OCI-LY3 (cell line): ENCODE results near the gene TBX10.

Experiments used
- H2AFZ ChIP-seq: fragments of 200-600, 300-600 bp; shearing (Covaris generic); 2 replicates; pipeline ENCODE4 v1.6.0; 2014; ENCODE audit warnings: antibody characterized with exemption, low read depth, low read length
- H3K27ac ChIP-seq: fragments of 200-600, 300-600 bp; sonication (generic); 2 replicates; pipeline ENCODE4 v1.5.1; 2014; ENCODE audit warnings: mild to moderate bottlenecking, low read length, moderate library complexity, mixed read lengths
- H3K27me3 ChIP-seq: fragments of 200-600, 300-600 bp; sonication (generic); 2 replicates; pipeline ENCODE4 v1.6.1; 2014; ENCODE audit warnings: low read depth, low read length, mixed read lengths
- H3K36me3 ChIP-seq: fragments of 200-600, 300-600 bp; sonication (generic); replicated peaks from 2 replicates; pipeline ENCODE3; 2014; ENCODE audit warnings: low read depth, low read length, mixed read lengths
- H3K4me1 ChIP-seq: fragments of 300-600, 200-600 bp; sonication (generic); 2 replicates; pipeline ENCODE4 v1.6.1; 2014; ENCODE audit warnings: low read length, mixed read lengths
- H3K4me2 ChIP-seq: fragments of 200-600, 300-600 bp; sonication (generic); 2 replicates; pipeline ENCODE4 v1.6.1; 2014; ENCODE audit warnings: low read length, mixed read lengths
- H3K4me3 ChIP-seq: fragments of 300-600, 200-600 bp; sonication (generic); 2 replicates; pipeline ENCODE4 v1.5.1; 2014; ENCODE audit warnings: antibody characterized with exemption, mild to moderate bottlenecking, low read length, moderate library complexity
- H3K79me2 ChIP-seq: fragments of 300-600, 200-600 bp; shearing (Covaris generic); 2 replicates; pipeline ENCODE4 v1.6.1; 2014; ENCODE audit warnings: mild to moderate bottlenecking, low read length, mixed read lengths
- H3K9ac ChIP-seq: fragments of 300-600, 200-600 bp; shearing (Covaris generic); 2 replicates; pipeline ENCODE4 v1.6.0; 2014; ENCODE audit warnings: mild to moderate bottlenecking, low read length, moderate library complexity
- H3K9me3 ChIP-seq: fragments of 200-600, 300-600 bp; shearing (Covaris generic); 2 replicates; pipeline ENCODE4 v1.6.1; 2014; ENCODE audit warnings: low read length, mixed read lengths; ENCODE audit not compliant: insufficient read depth
- H4K20me1 ChIP-seq: fragments of 200-600, 300-600 bp; sonication (generic); 2 replicates; pipeline ENCODE4 v1.6.1; 2016; ENCODE audit warnings: low read length, mixed read lengths; ENCODE audit not compliant: insufficient read depth
- CTCF ChIP-seq: fragments of 200-600, 300-600 bp; sonication (generic); IDR thresholded peaks from 2 replicates; pipeline ENCODE4 v1.5.1; 2014; ENCODE audit warnings: antibody characterized with exemption, low read length, low read depth
- EZH2phosphoT487 ChIP-seq: fragments of 200-600 bp; shearing (Covaris generic); IDR thresholded peaks from 2 replicates; pipeline ENCODE4 v1.6.1; 2018; ENCODE audit warnings: antibody characterized with exemption, mixed run types, low read depth

TBX10 gene

DNA sequence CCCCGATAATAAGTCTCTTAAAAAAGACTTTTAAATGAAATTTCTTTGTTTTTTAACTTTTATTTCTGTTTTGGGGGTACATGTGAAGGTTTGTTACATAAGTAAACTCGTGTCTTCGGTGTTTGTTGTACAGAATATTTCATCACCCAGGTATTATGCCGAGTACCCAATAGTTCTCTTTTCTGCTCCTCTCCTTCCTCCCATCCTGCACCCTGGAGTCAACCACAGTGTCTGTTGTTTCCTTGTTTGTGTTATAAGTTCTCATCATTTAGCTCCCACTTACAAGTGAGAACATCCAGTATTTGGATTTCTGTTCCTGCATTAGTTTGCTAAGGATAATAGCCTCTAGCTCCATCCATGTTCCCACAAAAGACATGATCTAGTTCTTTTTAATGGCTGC lies 57.6 kb downstream of the TBX10 start:
- H3K27me3 ChIP-seq, result peaks cover 36% of the 10 kb centered on the region
- H3K4me2 ChIP-seq, result peak overlapping the region; percentile 75
- no peak overlapping the region for H2AFZ ChIP-seq
- H3K9me3 ChIP-seq, result peaks cover 7% of the 10 kb centered on the region; the same call in 1 of the 2 replicates
- H3K79me2 ChIP-seq, result peaks cover 43% of the 10 kb centered on the region
- peaks cover 12% of the 10 kb centered on the region for H4K20me1 ChIP-seq
- peak overlapping the region; percentile 83; the same call in 1 of the 2 replicates for H3K4me3 ChIP-seq
- peaks cover 28% of the 10 kb centered on the region for H3K36me3 ChIP-seq
- H3K4me1 ChIP-seq, result peaks cover 47% of the 10 kb centered on the region
- no peak overlapping the region for H3K9ac ChIP-seq
- no peak overlapping the region for H3K27ac ChIP-seq
- TF ChIP-seq CTCF, result no peak
- TF ChIP-seq EZH2phosphoT487, result no peak

DNA sequence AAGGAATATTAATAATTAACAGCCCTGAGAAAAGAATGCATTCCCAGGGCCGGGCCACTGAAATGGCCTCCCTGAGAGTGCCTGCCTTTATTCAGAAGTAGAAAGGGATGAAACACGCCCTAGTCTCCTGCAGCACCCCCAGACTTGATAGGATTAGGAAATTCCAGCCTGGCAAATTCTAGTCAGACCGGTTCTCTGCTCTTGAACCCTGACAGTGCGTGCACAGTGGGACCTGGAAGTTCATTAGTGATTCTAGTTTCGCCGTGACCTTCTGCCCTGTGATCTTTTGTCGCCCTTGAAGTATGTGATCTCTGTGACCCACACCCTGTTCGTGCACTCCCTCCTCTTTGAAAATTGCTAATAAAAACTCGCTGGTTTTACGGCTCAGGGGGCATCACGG lies 58.1 kb downstream of the TBX10 start:
- no peak overlapping the region for H3K4me3 ChIP-seq
- no peak overlapping the region for H3K27ac ChIP-seq
- no peak overlapping the region for H2AFZ ChIP-seq
- H3K27me3 ChIP-seq, result peaks cover 39% of the 10 kb centered on the region
- H3K9me3 ChIP-seq, result 0 out of 2 replicates have a peak, but pooled peaks cover 2% of the 10 kb centered on the region
- no peak overlapping the region for H3K9ac ChIP-seq
- peaks cover 41% of the 10 kb centered on the region for H3K4me1 ChIP-seq
- peaks cover 12% of the 10 kb centered on the region for H4K20me1 ChIP-seq
- peaks cover 22% of the 10 kb centered on the region for H3K36me3 ChIP-seq
- TF ChIP-seq EZH2phosphoT487 (no peak), CTCF (no peak)
- H3K79me2 ChIP-seq, result peaks cover 39% of the 10 kb centered on the region
- no peak overlapping the region for H3K4me2 ChIP-seq
